Fibroblast of the aortic adventitia (primary cell): ENCODE results near the gene DNAJB4. TPM values are rescaled to one million over a fixed set of nuclear protein-coding genes. Genes with fewer than 3 reads are reported as not detected.
"Not testable (repeated sequence)": the region's sequence is repeated elsewhere in the genome, so short reads cannot be mapped to it uniquely, and the experiment has no call there.

Experiments
- DNase-seq: peaks from one replicate; pipeline ENCODE4 v3.0.0-alpha.2; 2010; ENCODE audit warnings: low read depth
- H3K4me3 ChIP-seq: 2 replicates; pipeline ENCODE4 v1.5.1; 2011; ENCODE audit warnings: low read depth, mild to moderate bottlenecking, control low read depth, low read length, moderate library complexity
- total RNA-seq: library from RNA; depleted of rRNA; stranded (reverse); fragments of >200 nt; gene quantifications from 2 replicates; pipeline ENCODE4 v1.2.3, GENCODE V29; 2012; ENCODE audit warnings: low replicate concordance
- TF ChIP-seq, protein P1 (sequence below): IDR thresholded peaks from 2 replicates; pipeline ENCODE4 v1.5.1; 2011; ENCODE audit warnings: mild to moderate bottlenecking, low read length, control low read depth, inconsistent platforms; ENCODE audit not compliant: insufficient read depth

Gene DNAJB4
- total RNA-seq, 1 donor: 42.0 TPM

DNA sequence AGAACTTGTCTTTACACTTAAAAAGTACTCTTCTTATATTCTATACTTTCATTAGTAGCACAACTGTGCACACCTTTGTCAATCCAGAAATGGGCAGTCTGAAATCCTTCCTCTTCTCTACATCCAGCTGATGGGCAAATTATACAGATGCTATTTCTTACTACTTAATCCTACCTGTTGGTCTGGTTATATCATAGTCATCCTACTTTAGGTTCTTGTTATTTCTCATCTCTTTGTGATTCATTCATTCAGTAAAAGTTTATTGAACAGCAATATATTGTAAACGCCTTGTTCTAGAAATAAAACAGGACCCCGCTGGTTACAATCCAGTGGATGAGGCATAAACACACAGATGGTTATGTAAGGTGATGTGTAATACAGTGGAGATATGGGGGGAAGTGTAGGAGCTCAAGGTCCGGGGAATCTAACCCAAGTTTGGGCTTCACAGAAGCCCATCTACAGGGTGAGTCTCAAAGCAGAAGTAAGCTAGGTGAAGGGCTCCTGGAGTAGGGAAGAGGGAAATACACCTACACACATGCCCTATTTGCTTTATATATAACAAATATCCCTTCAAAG lies 14.0 kb upstream of the DNAJB4 start:
- H3K4me3 ChIP-seq: no peak overlapping the region
- TF ChIP-seq, protein P1, sequence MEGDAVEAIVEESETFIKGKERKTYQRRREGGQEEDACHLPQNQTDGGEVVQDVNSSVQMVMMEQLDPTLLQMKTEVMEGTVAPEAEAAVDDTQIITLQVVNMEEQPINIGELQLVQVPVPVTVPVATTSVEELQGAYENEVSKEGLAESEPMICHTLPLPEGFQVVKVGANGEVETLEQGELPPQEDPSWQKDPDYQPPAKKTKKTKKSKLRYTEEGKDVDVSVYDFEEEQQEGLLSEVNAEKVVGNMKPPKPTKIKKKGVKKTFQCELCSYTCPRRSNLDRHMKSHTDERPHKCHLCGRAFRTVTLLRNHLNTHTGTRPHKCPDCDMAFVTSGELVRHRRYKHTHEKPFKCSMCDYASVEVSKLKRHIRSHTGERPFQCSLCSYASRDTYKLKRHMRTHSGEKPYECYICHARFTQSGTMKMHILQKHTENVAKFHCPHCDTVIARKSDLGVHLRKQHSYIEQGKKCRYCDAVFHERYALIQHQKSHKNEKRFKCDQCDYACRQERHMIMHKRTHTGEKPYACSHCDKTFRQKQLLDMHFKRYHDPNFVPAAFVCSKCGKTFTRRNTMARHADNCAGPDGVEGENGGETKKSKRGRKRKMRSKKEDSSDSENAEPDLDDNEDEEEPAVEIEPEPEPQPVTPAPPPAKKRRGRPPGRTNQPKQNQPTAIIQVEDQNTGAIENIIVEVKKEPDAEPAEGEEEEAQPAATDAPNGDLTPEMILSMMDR: no peak
- DNase-seq: no peak

DNA sequence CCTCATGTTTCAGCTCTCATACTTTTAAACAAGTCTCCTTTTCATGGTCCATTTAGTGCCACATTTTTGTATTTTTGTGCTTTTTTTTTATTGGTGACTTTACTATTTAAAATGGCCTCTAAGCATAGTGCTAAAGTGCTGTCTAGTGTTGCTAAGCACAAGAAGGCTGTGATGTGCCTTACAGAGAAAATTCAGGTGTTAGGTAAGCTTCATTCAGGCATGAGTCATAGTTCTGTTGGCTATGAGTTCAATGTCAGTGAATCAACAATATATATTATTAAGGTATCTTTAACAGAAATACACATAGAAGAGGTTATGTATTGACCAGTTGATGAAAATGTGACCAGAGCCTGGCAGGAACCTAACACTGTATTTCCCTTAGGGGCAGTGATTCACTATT lies 13.1 kb upstream of the DNAJB4 start:
- H3K4me3 ChIP-seq: no peak overlapping the region
- DNase-seq: no peak
- TF ChIP-seq, protein P1: no peak

DNA sequence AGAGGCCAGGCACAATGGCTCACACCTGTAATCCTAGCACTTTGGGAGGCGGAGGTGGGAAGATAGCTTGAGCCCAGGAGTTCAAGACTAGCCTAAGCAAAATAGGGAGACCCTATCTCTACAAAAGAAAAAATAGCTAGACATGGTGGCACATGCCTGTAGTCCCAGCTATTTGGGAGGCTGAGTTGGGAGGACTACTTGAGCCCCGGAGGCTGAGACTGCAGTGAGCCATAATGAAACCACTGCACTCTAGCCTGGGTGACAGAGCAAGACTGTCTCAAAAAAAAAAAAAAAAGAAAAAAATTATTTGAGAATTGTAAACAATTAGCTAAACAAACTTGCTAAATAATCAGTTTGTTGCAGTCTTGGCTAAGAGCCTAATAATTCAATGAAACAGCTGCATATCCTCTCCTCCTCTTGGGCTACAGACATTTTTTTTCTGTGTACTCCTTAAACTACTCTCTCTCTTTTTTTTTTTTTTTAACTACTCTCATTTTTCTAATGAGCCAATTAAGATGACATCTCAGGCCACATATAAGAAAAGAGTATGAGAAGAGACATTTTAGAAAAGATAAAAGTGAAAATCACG lies 10.5 kb upstream of the DNAJB4 start:
- TF ChIP-seq, protein P1: no peak
- H3K4me3 ChIP-seq: no peak overlapping the region
- DNase-seq: no peak

DNA sequence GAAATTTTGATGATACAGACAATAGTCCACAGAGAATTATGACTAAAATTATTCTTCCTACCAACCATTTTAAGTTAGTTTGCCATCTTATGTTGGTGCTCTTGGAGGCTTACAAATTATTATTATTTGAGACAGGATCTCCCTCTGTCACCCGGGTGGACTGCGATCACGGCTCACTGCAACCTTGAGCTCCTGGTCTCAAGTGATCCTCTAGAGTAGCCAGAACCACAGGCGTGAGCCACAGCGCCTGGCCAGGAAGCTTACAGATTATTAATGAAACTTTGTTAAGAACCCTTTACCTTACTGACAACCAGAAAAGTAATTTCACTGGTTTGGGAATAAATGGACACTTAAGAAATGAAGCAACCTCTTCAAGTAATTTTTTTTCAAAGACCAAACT lies 8.0 kb upstream of the DNAJB4 start:
- TF ChIP-seq, protein P1: no peak
- DNase-seq: no peak
- no peak overlapping the region for H3K4me3 ChIP-seq

GRCh38 chr1:78000536-78000935 lies 4.2 kb upstream of the DNAJB4 start:
- DNase-seq: not testable (repeated sequence)

GRCh38 chr1:78003070-78003746 lies 1.5 kb upstream of the DNAJB4 start:
- peak; percentile 35 for DNase-seq
- peak overlapping the region; percentile 1 for H3K4me3 ChIP-seq
- TF ChIP-seq, protein P1: no peak

More at GRCh38 chr1:78000536-78000935, 4.2 kb upstream of the DNAJB4 start:
- H3K4me3 ChIP-seq: not testable (repeated sequence)

DNA sequence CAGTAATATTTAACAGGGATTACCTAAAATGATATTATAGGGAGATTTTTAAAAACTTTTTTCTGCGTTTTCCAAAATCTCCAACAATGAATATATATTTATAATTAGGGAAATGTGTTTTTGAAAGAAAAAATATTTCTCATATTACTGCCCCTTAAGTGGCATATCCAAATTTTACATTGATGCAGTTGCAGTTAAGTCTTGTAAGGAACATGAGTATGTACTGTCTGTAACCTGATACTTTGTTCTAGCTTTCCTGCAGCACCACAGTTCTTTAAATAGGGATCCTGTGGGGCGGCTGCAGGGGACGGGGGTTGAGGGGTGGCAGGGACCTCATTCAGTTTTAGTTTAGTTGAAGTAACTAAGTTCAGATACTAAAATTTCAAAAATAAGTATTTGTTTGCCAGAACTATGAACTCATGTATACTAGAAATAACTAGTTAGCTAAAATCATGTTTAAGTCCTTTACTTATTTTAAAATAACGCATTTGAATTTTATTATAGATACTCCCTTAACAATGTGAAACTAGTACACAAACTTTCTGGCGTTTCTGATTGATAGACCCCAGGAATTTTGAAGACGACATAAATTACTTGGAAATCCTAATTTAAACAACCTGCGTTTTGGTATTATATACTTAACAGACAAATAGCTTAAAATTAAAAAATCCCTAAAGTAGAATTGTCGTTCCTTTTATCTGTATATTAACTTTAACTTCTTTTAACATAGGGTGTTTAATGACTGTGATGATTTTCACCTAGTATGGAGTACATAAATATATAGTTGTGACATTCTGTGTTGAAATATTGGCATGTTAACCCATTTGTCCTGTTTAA lies 639 bp upstream of the DNAJB4 start:
- peak; percentile 76 for DNase-seq
- TF ChIP-seq, protein P1: no peak
- H3K4me3 ChIP-seq: peak overlapping the region; percentile 68
